HG02588 (cell line): ENCODE results near the gene PTX3.

ENCODE experiments used
- ATAC-seq: cut with Tn5 transposase; IDR thresholded peaks from one replicate; pipeline ENCODE4 v1.9.1; 2021; ENCODE audit warnings: mild to moderate bottlenecking, moderate library complexity; ENCODE audit not compliant: unreplicated experiment

Gene PTX3

DNA sequence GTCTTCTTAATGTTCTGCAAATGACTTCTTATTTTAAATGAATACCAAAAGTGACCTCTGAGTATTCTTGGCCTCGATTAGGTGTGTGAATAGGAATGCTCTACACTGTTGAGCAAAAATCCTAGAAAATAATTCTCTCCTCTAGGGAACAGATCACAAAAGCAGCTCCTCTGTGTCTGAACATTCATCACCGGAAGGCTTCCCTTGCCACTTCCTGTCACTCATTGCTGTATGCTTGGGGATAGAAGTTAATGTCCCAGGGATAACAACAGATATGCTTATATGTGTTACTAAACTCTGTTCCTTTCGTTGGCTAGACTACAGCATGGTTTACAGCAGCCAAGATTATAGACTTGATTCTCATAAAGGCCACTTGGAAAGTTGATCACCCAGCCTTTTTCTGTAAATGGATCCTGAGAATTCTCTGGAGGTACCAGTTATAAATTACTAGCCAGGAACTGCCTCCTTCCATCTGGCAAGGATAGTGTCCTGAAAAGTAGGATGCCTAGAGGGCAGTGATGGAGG is 16.0 kb upstream of the PTX3 start:
- no peak for ATAC-seq

DNA sequence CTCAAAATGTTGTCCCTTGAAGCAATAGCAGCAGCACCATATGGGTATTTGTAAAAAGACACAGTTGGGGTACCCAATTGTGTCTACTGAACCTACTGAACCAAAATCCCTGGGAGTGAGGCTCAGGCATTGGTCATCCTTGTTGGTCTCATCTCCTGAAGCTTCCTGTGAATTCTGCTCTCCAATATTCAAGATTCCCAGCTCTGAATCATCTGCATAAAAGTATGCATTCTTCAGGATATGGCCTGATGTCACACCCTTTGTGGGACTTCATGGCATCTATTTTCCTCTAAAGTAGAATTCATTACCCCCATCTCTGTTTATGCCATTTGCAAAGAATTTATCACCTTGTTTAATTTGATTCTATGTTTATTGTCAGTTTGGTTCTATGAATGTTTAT is 13.3 kb upstream of the PTX3 start:
- ATAC-seq = no peak

DNA sequence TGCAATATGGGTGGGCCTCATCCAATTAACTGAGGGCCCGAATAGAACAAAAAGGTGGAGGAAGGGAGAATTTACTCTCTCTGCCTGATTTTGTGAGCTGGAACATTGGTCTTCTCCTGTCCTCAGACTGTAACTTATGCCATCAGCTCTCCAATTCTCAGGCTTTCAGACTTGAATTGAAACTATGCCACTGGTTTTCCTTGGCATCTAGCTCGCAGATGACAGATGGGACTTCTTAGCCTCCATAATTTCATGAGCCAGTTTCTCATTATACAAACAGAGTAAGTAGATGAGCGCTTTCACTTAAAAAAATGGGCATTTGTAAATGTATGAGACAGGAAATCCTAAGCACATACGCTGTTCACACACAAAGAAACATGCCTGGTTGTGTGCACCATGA is 8.7 kb upstream of the PTX3 start:
- ATAC-seq = no peak

DNA sequence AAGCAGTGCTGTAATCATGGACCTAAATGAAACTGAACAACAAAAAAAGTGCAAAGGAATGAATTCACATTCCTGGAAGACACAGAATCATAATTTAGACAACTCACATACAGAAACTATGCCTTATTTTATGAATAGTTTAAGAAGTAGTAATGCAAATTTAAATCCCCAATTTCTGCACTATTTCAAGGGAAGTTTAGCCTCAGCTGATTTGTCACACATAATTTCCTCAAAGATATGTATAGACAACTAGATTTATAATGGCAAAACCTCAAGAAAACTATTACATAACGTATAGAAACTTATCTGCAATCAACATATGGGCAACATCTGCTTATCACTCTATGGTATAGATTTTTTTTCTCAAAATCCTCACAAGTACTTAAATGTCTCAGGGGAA is 7.8 kb upstream of the PTX3 start:
- ATAC-seq = no peak

DNA sequence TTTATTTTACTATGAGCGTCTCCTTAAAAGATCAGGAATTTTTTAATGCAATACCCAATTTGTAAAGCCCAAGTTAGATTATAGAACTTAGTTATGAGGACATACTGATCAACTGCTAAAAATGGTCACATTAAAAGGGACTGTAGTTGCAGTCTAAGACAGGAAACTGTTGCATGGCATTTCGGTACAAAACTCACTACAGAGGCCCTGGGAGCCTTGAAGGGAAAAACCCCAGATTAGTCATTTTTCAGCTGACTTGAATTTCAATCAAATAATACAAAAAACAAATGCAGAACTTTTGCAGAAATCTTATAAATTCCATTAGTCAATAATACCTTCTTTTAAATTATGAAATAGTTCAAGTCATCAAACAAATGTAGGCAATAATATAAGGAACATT is 6.9 kb upstream of the PTX3 start:
- ATAC-seq = no peak

DNA sequence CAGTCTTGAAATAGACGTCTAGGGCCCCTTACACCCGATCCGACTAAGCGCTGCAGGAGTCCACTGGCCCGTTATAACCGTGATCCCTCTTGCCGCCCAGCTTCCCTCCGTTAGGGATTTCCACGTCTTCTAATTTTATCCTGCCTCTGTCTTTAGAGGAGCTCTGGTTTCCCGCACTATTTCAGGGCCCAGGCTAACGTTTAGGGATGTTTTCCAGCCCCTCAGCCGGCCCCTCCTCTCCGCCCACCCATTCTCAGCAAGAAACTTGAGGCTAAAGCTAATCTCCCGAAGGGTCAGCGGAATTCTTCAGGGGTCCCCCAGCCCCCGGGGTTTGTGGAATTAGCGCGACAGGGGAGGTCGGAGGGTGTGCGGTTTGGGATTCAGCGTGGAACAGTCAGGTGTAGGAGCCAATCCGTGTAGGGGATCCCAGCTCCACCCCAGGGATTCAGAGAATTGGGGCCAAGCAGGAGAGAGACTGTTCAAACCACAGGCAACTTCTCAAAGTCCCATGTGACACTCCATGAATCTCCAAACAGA is 1.6 kb downstream of the PTX3 start:
- ATAC-seq = no peak

DNA sequence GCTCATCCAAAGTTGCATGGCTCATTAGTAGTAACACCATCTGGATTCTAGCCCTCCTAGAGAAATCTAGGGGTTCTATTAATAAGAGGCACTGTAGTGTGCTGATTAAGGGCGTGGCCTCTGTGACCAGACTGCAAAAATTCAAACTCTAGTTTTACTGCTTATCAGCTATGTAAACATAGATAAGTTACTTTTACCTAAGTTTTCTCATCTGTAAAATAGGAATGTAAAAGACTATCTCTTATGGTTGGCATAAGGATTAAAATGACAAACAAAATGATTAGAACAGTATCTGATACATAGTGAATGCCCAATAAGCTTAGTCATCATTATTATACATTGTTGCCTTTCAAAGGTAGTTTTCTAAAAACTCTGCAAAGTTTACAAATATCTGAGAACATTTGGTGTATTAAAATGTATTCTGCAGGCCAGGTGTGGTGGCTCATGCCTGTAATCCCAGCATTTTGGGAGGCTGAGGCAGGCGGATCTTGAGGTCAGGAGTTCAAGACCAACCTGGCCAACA is 4.5 kb downstream of the PTX3 start:
- no peak for ATAC-seq

DNA sequence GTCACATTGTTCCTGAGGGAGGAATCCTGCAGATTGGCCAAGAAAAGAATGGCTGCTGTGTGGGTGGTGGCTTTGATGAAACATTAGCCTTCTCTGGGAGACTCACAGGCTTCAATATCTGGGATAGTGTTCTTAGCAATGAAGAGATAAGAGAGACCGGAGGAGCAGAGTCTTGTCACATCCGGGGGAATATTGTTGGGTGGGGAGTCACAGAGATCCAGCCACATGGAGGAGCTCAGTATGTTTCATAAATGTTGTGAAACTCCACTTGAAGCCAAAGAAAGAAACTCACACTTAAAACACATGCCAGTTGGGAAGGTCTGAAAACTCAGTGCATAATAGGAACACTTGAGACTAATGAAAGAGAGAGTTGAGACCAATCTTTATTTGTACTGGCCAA is 6.1 kb downstream of the PTX3 start:
- ATAC-seq = no peak

DNA sequence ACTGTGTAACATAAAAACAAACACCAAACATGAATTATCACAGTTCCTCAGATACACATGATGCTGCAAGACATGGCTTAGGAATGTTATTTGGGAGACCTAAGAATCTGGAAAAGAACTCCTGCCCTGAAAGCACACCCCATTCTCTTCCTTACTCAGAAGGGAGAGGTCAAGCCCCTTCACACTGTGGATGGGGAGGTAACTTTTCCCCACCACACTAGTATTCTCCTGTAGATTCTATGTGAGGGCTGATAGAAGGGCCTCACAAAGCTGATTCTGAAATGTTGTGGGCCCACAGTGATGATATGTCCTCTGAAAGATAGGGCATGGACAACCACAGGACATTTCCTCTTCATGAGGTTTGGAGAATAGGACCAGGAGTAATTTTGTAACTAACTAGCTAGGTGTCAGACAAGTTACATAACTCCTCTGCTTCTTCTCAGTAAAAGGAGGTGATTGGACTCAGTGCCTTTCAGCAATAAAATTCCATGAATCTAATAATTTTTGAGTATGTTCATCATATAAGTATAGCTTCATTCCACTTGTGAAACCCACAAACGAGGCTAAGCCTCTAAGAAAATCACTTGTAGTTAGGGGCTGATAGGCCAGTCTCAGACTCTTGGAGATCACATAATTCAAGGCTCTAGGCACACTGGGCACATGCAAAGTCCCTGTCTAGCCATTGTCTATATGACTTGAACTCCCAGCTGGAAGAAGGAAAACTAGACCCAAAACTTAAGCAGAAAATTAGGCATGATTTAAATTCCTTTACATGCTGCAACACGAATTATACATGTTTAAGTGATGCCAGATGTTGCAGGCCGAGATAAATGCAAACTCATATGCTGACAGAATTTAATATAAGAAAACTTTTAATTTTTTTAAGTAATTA is 7.5 kb downstream of the PTX3 start:
- no peak for ATAC-seq

DNA sequence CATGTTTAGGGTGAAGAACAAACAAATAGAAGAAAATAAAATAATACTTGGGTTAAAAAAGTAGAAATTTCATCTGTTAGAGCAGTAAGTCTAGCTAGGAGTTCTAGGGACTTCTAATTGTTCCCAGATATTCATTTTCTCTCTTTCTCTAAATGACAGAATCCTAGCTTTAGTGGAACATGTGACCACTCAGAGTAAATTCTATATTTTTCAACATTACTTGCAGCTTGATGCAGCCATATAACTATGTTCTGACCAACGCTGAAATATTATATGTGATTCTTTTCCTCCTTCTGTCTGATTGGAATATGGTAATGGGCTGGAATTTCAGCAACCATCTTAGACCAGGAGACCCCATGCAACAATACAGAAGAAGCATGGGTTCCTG is 8.1 kb downstream of the PTX3 start:
- ATAC-seq = no peak

DNA sequence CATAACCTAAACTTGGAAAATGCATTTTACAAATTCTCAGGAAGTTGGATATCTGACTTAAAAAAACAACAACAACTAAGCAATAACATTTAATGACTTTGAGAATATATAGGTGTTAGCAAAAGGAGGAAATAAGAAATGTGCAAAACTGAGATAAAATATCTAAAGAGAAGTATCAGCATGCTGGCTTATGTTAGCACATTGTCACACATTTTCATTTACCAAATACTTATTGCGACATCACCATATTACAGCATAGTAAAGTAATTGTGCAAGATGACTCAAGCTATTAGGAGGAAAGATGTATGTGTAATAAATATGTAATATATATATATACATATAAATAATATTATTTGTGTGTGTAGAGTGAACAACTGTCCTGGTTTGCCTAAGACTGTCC is 9.2 kb downstream of the PTX3 start:
- ATAC-seq = no peak

DNA sequence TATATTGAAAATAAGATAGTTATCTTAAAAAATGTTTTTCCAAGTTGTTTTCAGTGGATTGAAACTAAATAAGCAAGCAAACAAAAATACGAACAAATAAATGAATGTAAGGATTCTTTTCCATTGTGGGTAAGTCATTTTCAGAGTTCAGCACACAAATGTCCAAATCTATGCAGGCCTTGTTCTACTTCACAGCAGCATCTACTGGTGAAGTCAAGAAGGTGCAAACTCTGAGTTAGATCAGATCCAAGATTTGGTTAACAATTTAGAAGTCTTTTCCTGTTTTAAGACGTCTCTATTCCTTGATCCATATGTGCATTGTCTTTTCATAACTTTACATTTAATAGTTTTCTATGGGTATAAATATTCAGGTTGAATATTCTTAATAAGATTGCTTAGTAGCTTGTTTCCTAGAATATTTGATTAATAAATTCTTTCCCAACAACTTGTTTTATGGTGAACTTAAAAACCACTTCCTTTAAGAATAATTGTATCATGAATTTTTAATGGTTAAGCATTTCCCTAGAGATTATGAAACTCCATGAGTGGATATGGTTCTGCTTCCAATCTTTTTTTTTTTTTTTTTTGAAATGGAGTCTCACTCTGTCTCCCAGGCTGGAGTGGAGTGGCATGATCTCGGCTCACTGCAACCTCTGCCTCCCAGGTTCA is 10.5 kb downstream of the PTX3 start:
- ATAC-seq = no peak

DNA sequence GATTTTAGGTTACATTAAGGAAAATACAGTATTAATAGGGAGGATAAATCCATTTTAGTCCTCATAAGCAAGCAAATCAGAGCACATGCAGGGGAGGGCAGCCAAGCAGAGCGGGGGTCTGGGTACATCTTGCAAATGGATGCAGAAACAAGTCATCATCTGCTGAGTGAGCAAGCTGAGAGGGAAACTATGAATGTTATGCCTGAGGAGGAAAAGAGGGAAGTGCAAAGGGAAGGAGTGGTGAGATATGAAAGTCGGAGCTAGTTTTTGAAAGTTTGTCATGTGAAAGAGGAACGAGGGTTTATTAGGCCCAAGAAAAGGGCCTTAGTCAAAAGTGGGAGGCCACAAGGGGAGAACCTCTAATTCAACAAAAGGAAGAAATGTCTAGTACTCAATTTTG is 15.4 kb downstream of the PTX3 start:
- ATAC-seq = no peak

DNA sequence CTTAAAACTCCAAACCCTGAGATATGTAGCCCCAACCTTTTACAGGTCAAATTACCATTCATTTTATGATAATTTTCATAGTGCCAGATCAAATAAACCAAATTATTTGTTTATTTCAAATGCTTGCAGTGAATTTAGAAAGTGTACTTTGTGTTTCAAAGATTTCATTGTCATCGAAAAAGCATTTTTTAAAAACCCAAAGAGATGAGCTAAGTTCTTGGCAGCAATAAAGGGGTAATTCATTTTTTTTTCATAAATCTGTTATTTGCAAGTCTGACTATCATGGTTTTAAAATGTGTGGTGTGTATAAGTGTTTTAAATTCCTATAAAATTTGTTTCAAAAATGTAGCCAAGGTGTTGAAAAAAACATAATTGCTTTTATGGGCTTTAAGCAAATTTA is 17.2 kb downstream of the PTX3 start:
- ATAC-seq = no peak

DNA sequence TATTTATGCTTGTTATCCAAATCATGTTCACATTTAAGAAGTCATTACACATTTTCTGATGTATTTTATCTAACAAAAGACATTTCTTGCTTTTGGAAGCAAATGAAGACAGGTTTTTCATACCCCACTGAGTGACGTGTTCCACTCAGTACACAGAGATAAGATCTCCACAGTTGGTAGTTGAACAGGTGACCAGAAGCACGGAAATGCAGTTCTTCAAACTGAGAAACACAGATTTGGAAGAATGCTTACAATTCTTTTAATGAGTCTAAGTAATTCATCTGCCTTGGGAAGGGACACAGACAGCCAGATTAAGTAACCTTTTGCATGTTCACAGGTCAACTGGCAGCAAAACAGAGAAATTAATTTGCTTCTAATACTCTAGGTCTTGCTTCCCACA is 23.1 kb downstream of the PTX3 start:
- ATAC-seq = no peak

DNA sequence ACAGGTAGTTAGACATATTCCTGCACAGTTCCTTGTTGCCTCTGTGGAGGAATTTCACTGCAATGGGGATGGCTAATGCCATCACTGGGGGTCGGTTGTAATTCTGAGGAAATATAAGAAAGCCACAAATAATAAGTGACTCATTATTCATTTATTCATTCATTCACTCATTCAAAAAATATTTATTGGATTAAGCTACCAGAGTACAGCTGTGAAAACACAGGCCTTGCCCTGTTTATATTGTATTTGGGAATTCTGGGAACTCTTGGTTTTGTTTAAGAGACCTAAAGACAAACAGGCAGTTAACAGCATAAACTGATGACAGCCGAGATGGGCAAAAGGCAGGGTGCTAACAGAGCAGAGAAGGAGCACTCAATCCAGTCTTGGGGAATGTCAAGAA is 23.6 kb downstream of the PTX3 start:
- ATAC-seq = no peak

DNA sequence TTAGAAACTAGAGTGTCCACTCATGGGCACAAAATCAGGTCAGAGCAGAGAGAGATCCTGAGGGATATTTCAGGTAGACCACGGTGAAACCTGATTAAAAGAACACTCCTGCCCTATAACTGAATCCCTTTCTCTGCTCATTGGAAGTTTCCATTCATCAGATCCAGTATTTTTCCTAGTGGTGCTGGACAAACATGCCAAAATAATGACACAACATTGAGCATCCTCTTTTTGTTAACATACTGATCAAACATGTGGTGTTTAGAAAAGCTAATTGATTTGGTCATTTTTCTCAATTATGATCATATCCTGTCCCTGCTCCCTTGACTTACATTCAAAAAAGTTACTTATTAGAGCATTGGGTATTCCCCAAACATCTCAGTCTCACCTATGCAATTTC is 27.2 kb downstream of the PTX3 start:
- ATAC-seq = no peak

DNA sequence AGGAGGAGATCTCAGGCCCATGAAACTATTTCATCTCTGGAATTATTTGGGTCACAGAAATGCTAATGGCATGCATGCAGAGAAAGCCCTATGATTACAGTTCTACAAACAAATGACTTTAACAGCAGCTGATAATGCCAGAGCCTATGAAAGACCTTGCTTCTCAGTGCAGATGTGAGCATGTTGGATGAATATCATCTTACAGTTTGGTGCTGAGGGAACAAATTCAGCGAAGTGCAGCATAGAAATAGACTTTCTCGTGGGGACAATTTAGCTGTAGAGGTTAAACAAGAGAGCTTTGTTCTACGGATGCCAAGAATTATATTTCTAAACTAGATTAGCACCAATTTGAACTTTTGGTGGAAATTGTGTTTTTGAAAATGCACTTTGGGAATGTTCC is 27.7 kb downstream of the PTX3 start:
- no peak for ATAC-seq

DNA sequence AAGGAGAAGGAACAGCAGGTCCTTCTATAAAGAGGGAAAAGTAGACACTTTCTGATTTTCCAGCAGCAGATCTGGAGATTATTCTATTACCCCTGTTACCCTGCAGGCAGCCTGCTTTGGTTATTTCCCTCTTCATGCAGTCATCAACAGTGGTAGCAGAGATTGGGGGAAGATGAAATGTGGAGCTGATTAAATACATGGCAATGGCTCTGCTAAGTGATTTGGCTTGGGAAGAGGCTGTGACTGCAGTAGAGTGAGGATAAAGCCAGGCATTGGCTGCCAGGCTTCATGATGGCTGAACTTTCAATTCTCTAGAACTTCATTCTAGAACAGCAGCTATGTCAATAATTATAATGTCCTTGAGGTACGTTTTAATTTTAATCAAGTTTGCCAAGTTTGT is 29.1 kb downstream of the PTX3 start:
- no peak for ATAC-seq

DNA sequence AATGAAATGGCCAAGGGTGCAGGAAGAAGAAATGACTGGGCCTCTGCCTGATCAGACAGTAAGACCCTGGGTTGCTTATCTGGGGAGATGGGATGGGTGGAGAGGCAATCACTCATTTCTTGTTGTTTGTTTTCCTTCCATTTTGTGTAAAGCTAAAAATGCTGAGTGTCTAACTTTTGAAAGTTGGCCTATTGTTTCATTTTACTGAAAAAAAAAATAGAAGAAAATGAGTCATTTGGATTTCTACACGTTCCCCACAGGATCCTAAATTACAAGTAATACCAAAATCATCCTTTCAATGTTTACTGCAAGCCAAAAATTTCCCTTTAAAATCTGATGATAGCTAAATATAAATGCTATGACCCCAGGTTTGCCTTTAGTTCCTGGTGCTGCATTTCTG is 30.6 kb downstream of the PTX3 start:
- ATAC-seq = no peak

DNA sequence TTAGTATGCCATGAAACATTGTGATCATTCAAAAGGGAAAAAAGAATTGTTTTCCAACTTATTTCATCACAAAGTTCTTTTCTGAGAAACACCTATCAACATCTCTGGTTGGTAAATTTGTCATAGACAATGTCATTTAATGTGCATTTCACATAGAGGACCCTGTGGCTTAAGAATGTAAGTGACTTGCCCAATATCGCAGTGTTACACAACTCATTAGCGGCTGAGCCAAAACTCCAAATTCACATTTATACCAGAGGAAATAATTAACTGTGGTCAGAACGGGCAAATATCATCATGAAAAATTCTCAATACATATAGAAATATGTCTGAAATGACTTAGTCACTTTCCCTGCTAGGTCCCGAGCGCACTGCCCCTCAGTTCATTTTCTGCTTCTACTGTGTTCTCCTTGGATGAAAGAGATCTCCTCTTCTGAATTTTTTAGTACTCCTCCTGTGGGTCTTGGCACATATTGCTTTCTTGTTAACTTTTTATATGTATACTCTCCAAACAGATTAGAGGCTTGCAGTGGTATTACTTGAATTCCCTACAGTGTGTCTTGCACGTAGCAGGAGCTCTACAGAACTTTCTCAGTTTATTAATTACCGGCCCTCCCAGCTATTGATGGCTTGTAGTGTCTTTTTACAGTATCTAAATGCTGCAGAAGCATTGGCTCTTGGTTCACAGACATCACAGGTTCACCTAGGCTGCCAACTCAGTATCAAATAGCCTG is 33.1 kb downstream of the PTX3 start:
- ATAC-seq = no peak
